CD4-positive, alpha-beta T cell treated with Interferon gamma for 1 hour (primary cell): ENCODE measurements around the gene ELL2.

Source experiments
- DNase-seq: peaks from one replicate; pipeline ENCODE4 v3.0.0-alpha.2; 2020

The ELL2 gene

DNA sequence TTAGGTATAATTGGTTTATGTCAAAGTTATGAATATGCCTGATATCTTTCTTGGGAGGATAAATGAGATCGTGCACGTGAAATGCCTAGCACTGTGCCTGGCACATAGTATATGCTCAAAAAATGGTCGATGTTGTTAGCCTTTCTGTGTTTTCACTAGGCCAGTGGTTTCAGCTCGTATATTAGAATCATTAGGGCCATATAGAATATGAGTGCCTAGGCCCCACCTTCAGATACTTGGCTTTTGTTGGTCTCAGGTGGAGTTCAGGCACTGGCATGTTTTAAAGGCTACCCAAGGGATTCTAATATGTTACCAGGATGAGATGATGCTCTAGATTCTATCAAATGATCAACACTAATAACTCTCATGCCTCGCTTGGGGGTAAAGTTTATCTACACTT is 56.8 kb downstream of the ELL2 start:
- no peak for DNase-seq

DNA sequence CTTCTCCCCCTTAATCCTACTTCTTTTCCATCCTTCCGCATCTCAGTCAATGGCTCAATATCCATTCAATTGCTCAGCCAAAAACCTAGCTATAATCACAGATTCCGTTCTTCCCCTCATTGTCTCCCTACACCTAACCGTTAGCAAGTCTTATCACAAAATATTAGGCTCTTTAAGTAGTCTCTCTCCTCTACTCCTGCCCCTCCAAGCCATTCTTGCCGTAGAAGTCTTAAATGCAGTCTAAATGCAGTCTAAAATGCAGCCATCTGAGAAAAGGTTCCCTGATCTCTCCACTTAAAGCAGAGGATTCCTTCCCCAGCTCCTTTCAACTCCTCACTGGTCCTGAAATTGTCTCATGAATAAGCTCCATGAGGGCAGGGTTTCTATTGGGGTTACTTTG is 57.8 kb downstream of the ELL2 start:
- no peak for DNase-seq

DNA sequence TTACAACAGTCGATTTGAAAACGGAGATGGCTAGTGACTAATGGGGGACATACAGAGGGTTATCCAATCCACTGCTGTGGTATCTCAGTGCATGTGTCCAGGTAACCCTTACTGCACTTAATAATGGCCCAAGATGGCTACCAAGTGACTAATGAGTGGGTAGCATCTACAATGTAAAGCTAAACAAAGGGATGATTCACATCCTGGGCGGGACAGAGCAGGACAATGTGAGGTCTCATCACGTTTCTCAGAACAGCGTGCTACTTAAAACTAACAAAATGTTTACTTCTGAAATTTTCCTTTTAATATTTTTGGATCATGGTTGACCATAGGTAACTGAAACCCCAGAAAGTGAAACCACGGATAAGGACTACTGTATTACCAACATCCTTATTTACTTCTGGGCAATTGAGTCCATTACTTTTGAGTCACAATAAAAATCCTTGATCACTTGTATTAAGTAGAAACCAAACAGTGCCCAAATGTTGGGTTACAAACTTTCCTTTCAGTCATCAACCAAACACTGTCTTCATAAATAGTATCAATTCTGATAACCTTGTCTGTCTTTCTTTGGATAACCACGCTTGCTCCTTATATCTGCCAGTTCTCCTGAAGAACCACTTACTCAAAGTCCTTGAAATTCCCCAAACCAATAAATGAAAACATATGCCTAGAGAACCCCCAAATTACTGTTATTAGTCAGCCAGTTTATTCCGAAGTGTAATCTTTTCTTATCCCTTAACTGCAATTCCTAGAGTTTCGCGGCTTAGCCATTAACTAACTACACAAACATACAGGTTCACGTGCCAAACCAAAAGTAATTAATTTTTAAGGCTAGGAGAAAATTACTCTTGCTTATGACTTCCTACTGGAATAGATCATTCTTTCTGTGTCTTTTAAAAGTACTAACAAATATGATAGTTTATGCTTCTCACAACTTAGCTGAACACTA is 59.7 kb downstream of the ELL2 start:
- DNase-seq: no peak

DNA sequence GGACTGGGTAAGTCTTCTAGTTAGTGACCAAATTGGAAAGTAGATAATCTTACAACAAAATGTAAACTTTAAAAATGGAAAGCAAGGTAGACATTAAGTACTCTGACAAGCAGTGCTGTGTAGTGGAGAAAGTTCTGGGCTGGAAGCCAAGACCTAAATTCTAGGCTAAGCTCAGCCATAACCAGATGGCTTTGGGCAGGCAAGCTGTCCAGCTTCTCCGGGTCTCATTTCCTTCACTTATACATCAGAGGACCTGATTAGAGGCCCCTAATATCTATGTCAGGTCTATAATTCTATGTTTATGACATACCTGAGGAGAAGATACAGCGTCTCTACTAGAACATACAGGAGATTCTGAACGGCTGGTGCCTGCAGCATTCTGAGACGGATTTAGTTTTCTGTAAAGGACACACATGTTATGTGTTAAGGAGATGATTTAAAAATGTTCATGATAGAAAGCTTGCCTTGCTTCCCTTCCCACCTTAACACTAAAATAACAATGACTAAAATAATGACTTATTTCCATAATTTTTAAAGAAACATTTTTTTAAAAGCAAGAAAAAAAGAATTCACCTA is 61.2 kb downstream of the ELL2 start:
- DNase-seq: no peak

DNA sequence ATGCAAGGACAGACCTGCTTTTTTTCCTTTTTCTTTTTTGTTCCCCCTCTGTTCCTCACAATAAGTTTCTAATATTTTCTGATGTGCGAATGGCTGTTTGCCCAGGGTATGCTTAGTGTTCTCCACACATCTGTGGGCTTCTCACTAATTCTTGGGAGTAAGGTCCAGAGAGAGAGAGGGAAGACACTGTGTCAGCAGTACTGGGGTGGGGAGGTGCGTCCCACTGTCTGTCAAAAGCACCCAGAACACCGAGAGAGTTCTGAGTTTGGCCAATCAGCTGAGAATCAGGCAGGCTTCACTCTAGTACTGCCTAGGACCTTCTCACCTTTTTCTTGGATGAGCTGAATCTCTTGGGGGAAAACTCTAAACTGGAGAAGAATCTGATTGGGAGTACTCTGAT is 61.8 kb downstream of the ELL2 start:
- DNase-seq: no peak

DNA sequence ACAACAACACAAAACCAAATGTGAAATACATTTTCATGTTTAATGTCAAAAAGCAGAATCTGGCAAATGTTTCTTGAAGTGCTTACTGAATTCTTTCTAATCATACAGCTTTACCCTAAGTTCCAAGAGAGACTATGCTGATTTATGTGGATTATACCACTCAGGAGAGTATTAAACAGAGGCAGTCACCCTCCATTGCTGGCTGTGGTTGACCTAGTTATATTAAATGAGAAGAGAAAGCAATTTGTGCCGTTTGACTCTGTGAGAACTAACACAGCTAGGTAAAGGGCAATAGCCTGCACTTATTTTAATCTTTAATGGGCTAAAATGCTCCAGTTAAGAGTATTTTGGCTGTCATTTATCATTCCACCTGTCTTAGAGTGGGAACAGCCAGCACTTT is 62.6 kb downstream of the ELL2 start:
- no peak for DNase-seq

DNA sequence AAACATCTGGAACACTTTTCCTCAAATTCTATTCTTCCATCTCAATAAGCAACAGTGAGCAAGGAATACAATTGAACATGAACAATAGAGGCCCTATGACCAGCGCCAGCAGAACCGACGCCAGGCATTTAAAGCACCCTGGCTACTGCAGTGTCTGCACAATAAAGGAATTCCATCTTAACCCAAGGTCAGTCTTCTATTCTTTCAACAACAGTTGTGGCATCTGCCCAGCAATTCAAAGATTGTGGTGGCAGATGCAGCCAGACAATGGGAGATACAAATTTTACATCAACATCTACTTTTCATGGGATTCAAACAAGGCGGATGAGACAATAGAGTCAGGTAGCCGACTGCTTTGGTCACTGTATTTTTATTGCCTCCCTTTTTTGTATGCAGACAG is 65.9 kb downstream of the ELL2 start:
- DNase-seq: no peak

DNA sequence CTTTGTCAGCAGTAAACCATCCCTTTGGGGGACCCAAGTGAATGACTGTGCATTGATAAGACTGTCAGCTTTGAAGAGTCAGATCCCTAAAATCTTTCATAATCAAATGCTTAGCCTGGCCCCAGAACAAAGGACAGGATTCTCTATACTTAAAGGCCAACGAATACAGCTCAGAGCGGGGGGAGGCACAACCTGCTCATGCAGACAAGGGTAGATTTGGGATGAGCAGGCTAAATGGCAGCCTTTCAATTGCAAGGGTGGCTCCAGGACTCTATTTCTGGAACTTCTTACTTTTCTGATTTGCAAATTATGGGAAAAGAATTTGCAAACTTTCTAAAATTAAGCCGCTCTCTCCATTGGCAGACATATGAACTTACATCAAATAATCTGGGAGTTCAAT is 66.4 kb downstream of the ELL2 start:
- DNase-seq: no peak

DNA sequence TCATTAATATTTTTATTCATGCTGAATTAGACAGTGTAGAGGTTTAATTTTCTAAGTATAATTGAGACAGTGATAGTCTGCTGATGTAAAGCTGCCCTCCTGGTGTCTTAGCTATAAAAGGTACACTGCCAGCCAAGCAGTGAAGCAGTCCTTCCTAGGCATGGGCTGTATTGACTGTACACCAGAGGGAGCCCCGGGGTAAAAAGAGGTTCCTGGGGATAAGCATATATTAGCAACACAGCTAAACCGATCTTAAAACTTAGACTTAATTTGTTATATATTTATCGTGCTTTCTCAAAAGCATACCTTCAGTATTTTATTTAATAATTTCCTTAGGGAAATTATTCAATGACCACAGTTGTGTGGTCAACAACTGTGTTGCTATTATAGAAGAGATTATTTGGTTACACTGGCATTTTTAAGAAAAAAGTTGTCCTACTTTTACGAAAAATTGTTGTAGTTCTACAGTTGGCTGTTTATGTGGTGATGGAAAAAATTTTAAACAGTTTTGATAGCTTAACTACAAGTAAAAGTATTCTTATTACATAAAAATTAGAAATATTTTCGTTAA is 68.8 kb downstream of the ELL2 start:
- DNase-seq: no peak

DNA sequence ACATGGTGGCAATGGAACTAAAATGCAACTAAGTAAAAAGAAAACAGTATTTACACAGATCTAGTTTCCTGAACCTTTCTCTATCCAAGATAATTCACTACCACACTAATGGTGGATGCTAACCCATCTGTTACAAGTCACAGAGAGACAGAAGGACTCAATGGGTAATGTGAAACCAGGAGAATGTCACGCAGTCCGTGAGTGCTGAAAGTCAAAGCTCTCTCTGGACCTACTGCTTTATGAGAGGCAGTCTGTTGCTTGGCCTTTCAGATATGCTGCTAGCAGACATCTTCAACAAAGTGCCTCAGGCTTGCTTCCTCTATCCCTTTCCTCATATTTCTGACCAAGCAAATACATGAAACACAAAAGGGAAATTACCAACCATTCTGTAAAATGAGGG is 70.2 kb downstream of the ELL2 start:
- DNase-seq: no peak

DNA sequence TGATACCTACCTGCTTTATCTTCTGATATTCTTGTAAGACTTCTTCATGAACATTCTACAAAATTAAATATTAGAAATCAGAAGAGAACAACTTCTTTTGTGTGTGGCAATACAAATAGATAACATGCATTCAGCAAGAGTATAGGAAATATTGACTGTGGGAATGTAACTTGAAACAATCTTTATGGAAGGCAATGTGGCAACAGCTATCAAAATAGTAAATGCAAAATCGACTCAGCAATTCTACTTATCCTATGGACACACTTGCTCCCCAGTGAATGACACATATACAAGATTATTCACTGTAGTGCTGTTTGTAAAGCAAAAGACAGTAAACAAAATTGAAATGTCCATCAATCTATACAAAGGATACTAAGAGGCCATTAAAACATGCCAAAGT is 72.6 kb downstream of the ELL2 start:
- no peak for DNase-seq

DNA sequence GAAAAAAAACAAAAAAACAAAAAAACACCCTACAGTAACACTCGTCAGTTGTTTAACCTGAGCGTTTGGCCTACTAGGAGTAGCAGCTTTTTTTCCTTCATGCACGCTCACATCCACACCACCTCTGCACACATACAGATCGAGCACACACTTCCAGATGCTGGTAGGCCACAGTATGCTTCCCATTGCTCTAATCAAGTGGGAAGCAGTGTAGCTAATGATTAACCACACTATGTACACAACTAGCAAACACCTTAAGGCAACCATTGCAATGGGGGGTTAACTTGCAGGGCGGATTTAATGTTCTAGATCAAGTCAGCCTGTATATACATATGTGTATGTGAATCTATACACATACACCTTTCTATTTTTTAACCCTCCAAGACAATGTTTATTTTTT is 73.7 kb downstream of the ELL2 start:
- no peak for DNase-seq

DNA sequence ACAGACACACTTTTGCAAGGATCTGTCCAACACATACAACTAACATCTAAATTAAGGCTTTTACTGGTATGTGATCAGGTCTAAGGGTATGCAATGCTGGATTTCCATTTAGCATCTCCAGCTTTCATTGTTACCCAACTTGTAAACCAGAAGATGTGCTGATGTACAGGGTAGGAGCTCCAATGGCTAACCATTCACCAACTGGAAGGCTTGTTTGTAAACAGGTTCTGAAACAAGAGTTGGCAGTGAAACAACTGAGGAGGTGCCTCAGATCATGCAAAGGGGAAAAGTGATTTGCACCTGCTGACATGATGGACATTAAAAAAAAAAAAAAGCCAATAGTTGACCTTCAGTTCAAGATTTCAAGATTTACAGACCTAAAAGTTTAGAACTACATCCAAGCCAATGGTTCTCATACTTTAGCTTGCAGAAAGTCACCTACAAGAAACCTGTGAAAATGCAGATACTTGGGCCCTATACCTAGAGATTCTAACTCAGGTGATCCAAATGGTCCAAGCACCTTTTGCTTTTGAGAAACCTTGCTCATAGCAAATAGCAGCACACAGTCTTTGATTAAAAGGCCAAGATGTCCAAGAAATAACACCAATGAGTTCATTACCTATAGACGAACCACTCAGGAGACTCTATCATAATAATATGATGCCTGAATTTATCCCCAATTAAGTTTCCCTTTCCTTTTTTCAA is 75.2 kb downstream of the ELL2 start:
- DNase-seq: no peak

DNA sequence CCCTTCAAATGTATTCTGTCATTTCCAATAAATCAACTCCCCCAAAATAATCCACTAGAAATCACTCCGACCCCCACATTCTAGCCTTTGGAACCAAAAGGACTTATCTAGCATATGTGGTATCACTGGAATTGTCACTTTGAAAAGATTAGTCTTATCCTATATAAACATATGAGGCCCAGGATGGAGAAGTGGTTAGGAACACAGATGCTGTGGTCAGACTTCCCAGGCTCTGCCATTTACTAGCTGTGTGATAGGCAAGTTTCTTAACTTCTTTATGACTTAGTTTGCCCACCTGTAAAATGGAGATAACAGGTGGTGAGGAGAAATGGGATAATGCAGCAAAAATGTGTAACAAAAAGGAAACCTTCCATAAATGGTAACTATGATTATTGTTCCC is 77.1 kb downstream of the ELL2 start:
- DNase-seq: no peak

DNA sequence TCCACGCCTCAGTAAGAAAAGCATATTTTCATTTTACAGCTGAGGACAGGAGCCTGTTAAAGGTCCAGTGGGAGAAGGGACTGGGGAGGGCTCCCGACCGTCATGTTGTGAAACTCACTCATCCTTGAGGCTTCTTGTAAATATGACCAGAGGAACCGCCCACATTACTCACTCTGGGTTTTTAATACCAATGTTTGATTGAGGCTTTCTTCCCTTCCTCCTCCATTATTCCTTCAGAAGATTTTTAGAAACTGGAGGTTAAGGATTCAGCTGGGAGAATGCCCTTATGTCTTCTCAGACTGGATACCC is 77.7 kb downstream of the ELL2 start:
- DNase-seq: no peak

DNA sequence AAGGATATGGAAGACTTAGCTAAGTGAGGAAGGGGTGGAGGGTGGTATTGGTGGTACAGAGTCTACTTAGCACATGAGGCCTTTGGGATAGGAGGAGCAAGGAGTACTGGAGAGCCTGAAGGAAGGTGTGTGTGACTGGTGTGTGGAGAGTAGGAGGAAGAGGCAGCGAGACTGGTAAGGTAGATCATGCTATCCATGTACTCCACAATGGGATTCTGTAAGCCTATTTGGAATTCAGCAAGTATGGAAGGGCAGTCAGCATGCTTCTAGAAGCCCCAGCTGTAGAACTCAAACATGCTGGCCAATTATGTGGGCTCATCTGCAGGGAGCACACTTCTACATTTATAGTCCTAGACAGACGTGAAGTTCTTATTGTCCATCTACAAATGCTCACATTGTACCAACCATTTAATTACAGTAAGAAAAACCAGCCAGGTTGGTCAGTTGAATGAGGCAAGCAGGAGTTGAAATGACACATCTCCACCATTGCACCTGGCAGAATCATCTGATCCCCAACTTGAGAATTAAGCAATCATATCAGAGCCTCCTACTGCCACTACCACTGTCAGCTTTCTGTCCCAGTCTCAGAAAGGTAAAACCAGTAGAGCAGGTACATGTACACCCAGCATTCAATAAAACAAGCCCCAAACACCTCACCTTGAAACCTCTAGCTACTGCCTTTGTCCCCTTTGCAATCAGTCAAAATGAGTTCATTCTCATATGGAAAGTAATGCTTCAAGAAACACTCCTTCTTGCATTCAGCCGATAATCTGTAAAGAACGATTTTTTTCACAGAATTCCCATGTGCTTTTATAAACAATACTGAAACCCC is 78.2 kb downstream of the ELL2 start:
- DNase-seq: no peak

DNA sequence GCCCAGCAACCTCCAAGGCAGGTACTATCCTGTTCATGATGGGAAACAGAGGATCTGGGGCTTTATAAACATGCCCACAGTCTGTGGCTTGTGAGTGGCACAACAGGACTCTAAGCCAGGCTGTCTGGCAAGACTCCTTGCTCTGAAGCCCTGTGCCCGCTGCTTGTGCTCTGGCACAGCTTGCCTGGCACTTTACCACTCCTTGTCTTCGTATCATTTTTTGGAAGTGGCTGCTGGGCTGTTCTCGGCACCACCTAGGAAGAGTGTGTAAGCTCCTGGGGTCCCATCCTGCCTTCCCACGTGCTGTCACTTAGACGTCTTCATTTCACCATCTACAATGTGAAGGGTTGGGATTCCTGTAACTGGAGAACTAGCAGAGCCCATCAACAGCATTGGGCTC is 79.8 kb downstream of the ELL2 start:
- no peak for DNase-seq

DNA sequence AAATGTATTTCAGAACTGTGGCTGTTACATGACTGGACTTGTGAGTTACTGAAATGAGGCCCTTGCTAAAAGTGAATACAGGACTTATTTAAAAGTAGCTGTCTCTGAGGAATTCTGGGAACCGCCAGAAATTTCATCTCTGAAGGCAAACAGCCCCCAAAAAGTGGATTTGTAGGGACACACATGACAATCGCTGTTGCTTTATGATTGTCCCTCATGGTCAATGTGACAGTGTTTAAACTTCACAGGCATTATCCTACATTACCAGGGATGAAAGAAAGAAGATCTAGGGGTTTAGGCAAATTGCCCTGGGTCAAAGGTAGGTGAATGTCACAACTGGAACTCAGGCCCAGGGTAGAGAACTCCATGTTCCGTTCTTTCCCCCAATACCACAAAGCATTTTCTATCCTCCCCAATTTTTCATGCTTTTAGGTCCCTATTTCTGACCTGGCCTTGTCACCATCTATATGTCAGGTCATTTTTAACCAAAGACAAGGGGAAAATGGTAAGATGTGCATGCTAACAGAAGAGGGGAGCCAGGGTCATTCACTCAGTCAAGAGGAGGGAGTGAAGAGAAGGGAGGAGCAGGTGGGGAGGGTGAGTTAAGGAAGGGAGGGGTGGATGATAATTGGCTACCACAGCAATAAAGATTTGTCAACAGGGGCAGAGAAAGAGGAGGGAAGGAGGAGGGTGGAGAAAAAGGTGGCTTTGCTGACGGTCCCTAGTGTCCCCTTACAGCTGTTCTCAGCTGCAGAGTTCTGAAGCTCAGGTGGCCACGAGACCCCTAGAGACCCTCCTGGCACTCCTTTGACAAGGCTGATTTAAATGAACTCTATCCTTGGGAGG is 81.3 kb downstream of the ELL2 start:
- DNase-seq: no peak

DNA sequence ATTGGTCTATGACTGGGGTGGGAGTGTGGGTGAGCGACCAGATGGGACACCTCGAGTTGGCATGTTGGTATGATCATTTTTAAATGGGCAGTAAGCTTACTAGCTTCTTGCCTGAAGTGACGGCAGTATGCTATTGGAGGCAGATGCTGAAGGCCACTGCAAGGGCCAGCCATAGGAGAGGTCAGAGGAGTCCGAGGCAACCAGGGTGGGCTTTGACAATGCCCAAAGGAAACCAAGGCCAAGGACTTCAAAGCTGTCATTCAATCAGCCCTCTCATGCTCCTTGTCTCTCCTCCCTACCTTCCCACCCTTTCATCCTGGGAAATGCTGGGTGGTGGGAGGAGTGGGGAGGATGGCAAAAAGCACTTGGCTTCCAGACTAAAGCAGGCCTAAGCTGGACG is 82.0 kb downstream of the ELL2 start:
- DNase-seq: no peak

DNA sequence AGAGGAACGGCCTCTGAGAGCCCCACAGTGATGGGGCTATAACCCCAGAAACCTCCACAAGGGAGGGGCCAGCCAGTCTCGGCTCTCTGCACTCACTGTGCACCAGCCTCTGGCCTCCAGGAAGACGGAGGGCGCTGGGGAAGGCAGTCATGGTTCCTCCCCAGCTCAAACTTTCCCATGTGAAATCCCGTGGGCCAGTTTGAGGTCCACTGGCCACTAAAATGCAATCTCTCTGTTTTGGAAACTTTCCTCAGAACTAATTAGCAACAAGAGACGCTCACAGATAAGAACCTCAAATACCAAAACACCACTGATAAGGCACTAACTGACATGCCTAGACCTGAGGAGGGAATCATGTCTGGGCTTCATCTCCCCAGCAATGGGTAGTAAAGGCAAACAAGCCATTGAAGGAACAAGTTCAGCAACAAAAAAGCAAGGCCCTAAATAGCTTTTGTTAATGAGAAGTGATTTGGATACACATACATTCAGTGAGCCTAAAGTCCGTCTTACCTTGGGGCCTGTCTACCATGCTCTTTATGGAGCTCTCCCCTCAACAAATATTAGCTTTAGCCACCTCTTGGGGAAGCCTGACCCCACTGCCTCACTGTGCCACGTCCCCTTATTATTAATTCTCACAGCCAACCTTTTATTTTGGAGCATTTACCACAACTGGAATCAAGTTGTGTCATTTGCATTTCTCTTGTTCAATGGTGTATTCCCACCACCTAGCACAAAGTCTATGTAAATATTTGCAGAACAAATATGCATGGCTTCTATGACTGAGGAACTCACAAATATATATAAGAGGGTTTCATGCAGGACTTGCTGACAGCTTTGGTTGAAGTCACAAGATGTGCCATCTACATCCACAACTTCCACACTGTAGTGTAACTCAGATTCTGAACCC is 83.0 kb downstream of the ELL2 start:
- no peak for DNase-seq

DNA sequence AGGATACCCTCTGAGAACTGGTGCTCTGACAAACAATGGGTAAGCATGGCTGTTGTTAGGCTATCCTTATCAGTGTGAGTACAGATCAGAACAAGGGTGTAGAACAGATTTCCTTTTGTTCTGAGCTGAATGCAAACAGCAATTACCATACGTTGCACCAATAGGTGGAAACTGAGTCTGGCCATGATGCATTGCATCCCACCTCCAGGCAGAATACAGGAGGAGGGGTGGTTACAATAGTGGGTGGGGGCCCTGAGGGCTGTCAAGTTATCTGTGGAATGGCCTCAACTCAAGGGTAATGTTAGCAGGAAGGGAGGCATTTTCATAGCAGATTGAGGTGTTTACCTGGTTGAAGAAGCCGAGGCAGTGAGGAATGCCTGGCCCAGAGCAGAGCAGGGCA is 84.9 kb downstream of the ELL2 start:
- DNase-seq: no peak
